Measurements from ENCODE around the gene E2F2. TPM values are rescaled to one million over a fixed set of nuclear protein-coding genes. Genes with fewer than 3 reads are reported as not detected.

Gene E2F2
- polyA plus RNA-seq, 1 experiment: 0.11 TPM

GRCh38 chr1:23561813-23562100 lies 30.7 kb upstream of the E2F2 start:
- Histone ChIP-seq H3K36me3 (ENCODE audit: control insufficient read depth, insufficient read depth, low read length) (no peaks in the 10 kb centered on the region), H3K4me3 (ENCODE audit: low read depth, low read length) (no peak overlapping the region), H3K27me3 (ENCODE audit: control insufficient read depth, insufficient read depth, low read length) (no peaks in the 10 kb centered on the region)
- DNase-seq (ENCODE audit: low read depth): no peak
- no peak for TF ChIP-seq CTCF (IDR thresholded peaks at IDR 0.05; ENCODE audit: insufficient read depth, low read depth, low read length)
- ChIA-PET CTCF (interaction anchor here (0.6 to 23.8 kb wide), 3 partner anchors 16 to 271 kb away, joined by 3 to 644 read pairs (median 3); no protein-coding TSS in a partner anchor), POLR2A (no interaction called here)

GRCh38 chr1:23561076-23561812 lies 30.2 kb upstream of the E2F2 start:
- CTCF ChIA-PET: interaction anchor here (0.6 to 23.8 kb wide), 2 partner anchors 74 to 271 kb away, joined by 3 to 644 read pairs; no protein-coding TSS in a partner anchor
- Histone ChIP-seq H3K36me3 (ENCODE audit: control insufficient read depth, insufficient read depth, low read length) (no peaks in the 10 kb centered on the region), H3K4me3 (ENCODE audit: low read depth, low read length) (no peak overlapping the region), H3K27me3 (ENCODE audit: control insufficient read depth, insufficient read depth, low read length) (no peaks in the 10 kb centered on the region)
- DNase-seq (ENCODE audit: low read depth): no peak
- TF ChIP-seq CTCF (IDR thresholded peaks at IDR 0.05; ENCODE audit: insufficient read depth, low read depth, low read length): no peak
- POLR2A ChIA-PET: no interaction called here

GRCh38 chr1:23559985-23560741 lies 29.1 kb upstream of the E2F2 start:
- no peak for DNase-seq (ENCODE audit: low read depth)
- no peaks in the 10 kb centered on the region for H3K36me3 ChIP-seq (ENCODE audit: control insufficient read depth, insufficient read depth, low read length)
- peak overlapping the region; percentile 25 for H3K4me3 ChIP-seq (ENCODE audit: low read depth, low read length)
- TF ChIP-seq CTCF (IDR thresholded peaks at IDR 0.05; ENCODE audit: insufficient read depth, low read depth, low read length): no peak
- CTCF ChIA-PET: interaction anchor here (0.6 to 23.8 kb wide), 9 partner anchors 8 to 131 kb away, joined by 3 to 644 read pairs (median 3); partner anchors contain the start of gene RPL11
- POLR2A ChIA-PET: interaction anchor here (0.7 to 1.6 kb wide), 5 partner anchors 17 to 1056 kb away, joined by 3 to 6 read pairs (median 4); no protein-coding TSS in a partner anchor
- no peaks in the 10 kb centered on the region for H3K27me3 ChIP-seq (ENCODE audit: control insufficient read depth, insufficient read depth, low read length)

- Histone ChIP-seq H3K4me3 (ENCODE audit: low read depth, low read length) (peak within 1 kb of the TSS; percentile 76), H3K36me3 (ENCODE audit: control insufficient read depth, insufficient read depth, low read length) (no peaks in the 10 kb centered on the region), H3K27me3 (ENCODE audit: control insufficient read depth, insufficient read depth, low read length) (no peaks in the 10 kb centered on the region)
- ChIA-PET POLR2A (interaction anchor here (0.7 to 1.6 kb wide), 5 partner anchors 18 to 1056 kb away, joined by 3 to 6 read pairs (median 4); no protein-coding TSS in a partner anchor), CTCF (interaction anchor here (0.6 to 23.8 kb wide), 12 partner anchors 9 to 369 kb away, joined by 3 to 644 read pairs (median 3); partner anchors contain the start of gene RPL11)
- DNase-seq (ENCODE audit: low read depth): peak; percentile 94
- TF ChIP-seq CTCF (IDR thresholded peaks at IDR 0.05; ENCODE audit: insufficient read depth, low read depth, low read length): no peak
These were observed 28.3 kb upstream of the E2F2 start, which contains the start of gene ID3 for GRCh38 chr1:23559136-23559984. ID3 (minus strand) TSS chr1:23559501; CDS start chr1:23559426, 75 bp downstream.
